ENCODE results near the gene ZNF680. TPM values are rescaled to one million over a fixed set of nuclear protein-coding genes. Genes with fewer than 3 reads are reported as not detected.

ZNF680 gene
- polyA plus RNA-seq, 4 donors: 1.4 to 10.5 (median 2.8) TPM

DNA sequence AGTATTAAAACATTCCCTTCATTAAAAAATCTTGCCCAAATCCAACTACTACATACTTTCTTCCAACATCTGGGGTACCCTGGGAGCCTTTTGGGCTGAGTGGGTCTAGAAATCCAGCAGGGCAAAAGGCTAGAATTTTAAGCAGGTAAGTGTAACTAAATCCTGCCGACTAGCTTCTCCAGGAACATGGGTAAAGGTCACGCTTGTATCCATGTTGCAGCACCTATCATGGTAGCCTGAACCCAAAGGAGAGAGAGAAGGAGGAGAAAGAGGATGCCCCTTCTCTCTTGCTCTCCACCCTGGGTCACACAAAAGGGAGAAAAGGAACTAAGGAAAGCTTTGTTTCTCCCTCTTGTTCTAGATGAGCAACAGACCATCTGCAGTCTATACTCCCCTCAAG is 53.3 kb downstream of the ZNF680 start:
- FAIRE-seq (no peak), DNase-seq (no peak)
- WGBS, 3 donors: 96 to 98% (median 98%) methylated on average over 2 of the region's 2 CpGs
- H3K27ac ChIP-seq (ENCODE audit: low read depth in 1 of 3, low read length in 2 of 3): no peak overlapping the region
- no peak overlapping the region for H3K4me3 ChIP-seq (ENCODE audit: low read depth in 1 of 3, low read length in 3 of 3)
- peaks cover 0 to 3% (median 0%) of the 10 kb centered on the region in 3 donors for H3K36me3 ChIP-seq (ENCODE audit: control insufficient read depth in 3 of 3, insufficient read depth in 2 of 3, low read depth in 1 of 3, low read length in 3 of 3)
- H3K9me3 ChIP-seq (ENCODE audit: control insufficient read depth in 2 of 2, insufficient read depth in 1 of 2, low read depth in 1 of 2, low read length in 1 of 2): peaks cover 1 to 34% of the 10 kb centered on the region in 2 donors
- no peaks in the 10 kb centered on the region for H3K27me3 ChIP-seq (ENCODE audit: control insufficient read depth in 3 of 3, insufficient read depth in 3 of 3, low read length in 3 of 3)
- H3K4me1 ChIP-seq (ENCODE audit: control insufficient read depth in 3 of 3, insufficient read depth in 2 of 3, low read depth in 1 of 3, low read length in 2 of 3): no peaks in the 10 kb centered on the region

DNA sequence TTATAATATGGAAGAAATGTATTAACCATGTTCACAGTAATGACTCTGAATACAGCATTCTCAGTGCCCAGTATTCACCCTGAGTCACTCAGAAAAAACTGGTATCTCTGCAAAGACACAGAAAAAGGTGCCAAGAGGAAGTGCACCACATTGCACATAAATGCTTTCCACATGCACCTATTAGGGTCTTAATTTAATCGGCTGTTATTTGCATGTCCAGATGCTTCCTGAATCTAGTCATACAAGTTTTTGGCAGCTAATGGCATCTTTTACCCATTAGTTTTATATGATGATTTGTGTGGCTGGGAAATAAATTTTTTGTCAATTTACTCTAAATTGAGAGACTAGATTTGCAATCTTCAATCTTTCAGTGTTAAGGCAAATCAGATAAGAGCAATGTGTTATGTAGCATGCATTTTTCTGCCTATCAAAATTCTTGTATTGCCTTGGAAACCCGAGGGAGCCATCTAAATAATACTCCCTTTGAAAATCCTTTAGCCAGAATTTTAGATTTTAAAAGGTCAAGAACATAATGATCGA is 58.2 kb downstream of the ZNF680 start:
- Histone ChIP-seq H3K27me3 (ENCODE audit: control insufficient read depth in 3 of 3, insufficient read depth in 3 of 3, low read length in 3 of 3) (no peaks in the 10 kb centered on the region), H3K36me3 (ENCODE audit: control insufficient read depth in 3 of 3, insufficient read depth in 2 of 3, low read depth in 1 of 3, low read length in 3 of 3) (peaks cover 0 to 2% (median 0%) of the 10 kb centered on the region in 3 donors), H3K4me1 (ENCODE audit: control insufficient read depth in 3 of 3, insufficient read depth in 2 of 3, low read depth in 1 of 3, low read length in 2 of 3) (no peaks in the 10 kb centered on the region), H3K9me3 (ENCODE audit: control insufficient read depth in 2 of 2, insufficient read depth in 1 of 2, low read depth in 1 of 2, low read length in 1 of 2) (peaks cover 2 to 36% of the 10 kb centered on the region in 2 donors), H3K4me3 (ENCODE audit: low read depth in 1 of 3, low read length in 3 of 3) (no peak overlapping the region), H3K27ac (ENCODE audit: low read depth in 1 of 3, low read length in 2 of 3) (no peak overlapping the region)
- FAIRE-seq (no peak), DNase-seq (no peak)
- WGBS, 3 donors: 85 to 95% (median 95%) methylated on average over 3 of the region's 3 CpGs

DNA sequence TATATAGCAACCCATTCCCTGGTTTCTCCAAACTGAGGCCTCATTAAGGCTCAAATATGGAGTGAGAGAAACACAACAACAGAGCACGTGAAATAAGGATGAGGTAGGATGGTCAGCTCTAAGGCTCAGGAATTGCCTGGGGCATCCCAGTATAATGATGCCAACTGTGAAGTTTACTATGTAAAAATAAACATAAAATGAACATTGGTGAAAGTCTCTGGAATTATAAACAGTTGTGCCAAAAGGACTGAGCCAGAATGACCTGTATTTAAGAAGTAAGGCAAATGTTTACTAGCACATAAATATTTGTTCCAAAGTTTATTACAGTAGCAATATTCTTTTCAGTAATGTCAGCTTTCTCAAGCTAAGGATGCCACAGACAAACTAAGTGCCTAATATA is 64.6 kb downstream of the ZNF680 start:
- FAIRE-seq (no peak), DNase-seq (no peak)
- H3K4me3 ChIP-seq (ENCODE audit: low read depth in 1 of 3, low read length in 3 of 3): no peak overlapping the region
- no peaks in the 10 kb centered on the region for H3K36me3 ChIP-seq (ENCODE audit: control insufficient read depth in 3 of 3, insufficient read depth in 2 of 3, low read depth in 1 of 3, low read length in 3 of 3)
- no peak overlapping the region for H3K27ac ChIP-seq (ENCODE audit: low read depth in 1 of 3, low read length in 2 of 3)
- 79 to 94% (median 85%) methylated on average over 1 of the region's 1 CpG for WGBS, 3 donors
- peaks cover 5 to 37% of the 10 kb centered on the region in 2 donors for H3K9me3 ChIP-seq (ENCODE audit: control insufficient read depth in 2 of 2, insufficient read depth in 1 of 2, low read depth in 1 of 2, low read length in 1 of 2)
- H3K4me1 ChIP-seq (ENCODE audit: control insufficient read depth in 3 of 3, insufficient read depth in 2 of 3, low read depth in 1 of 3, low read length in 2 of 3): no peaks in the 10 kb centered on the region
- H3K27me3 ChIP-seq (ENCODE audit: control insufficient read depth in 3 of 3, insufficient read depth in 3 of 3, low read length in 3 of 3): no peaks in the 10 kb centered on the region

DNA sequence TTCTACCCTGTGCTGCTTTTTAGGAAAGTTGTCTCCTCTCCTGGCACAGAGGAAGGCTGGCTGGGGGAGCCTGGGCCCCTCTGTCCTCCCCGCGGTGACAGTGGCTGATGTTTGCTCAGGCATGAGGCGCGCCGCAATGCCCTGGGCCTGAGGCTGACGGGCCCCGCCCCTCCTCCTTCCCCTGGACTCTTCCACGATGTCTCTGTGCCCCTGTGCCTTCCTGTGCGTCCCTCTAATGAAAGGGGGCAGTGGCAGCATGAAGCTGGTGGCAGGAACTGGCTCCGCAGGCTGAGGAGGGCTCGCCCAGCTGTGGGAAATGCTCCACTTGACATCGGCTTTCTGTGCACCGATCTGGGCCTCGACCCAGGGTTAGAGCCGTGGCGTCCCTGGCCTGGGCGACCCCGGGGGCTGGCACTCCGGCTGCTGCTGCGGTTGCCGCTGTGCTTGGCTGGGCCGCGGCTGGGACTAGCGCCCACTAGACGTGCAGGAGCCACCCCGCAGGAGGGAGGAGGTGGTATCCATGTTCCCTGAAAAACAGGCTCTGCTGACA is 67.9 kb downstream of the ZNF680 start:
- no peak overlapping the region for H3K27ac ChIP-seq (ENCODE audit: low read depth in 1 of 3, low read length in 2 of 3)
- FAIRE-seq (no peak), DNase-seq (no peak)
- no peaks in the 10 kb centered on the region for H3K4me1 ChIP-seq (ENCODE audit: control insufficient read depth in 3 of 3, insufficient read depth in 2 of 3, low read depth in 1 of 3, low read length in 2 of 3)
- H3K27me3 ChIP-seq (ENCODE audit: control insufficient read depth in 3 of 3, insufficient read depth in 3 of 3, low read length in 3 of 3): no peaks in the 10 kb centered on the region
- peaks cover 3 to 38% of the 10 kb centered on the region in 2 donors for H3K9me3 ChIP-seq (ENCODE audit: control insufficient read depth in 2 of 2, insufficient read depth in 1 of 2, low read depth in 1 of 2, low read length in 1 of 2)
- 9 to 25% (median 23%) methylated on average over 24 to 26 of the region's 26 CpGs for WGBS, 3 donors
- H3K36me3 ChIP-seq (ENCODE audit: control insufficient read depth in 3 of 3, insufficient read depth in 2 of 3, low read depth in 1 of 3, low read length in 3 of 3): no peaks in the 10 kb centered on the region
- no peak overlapping the region for H3K4me3 ChIP-seq (ENCODE audit: low read depth in 1 of 3, low read length in 3 of 3)

DNA sequence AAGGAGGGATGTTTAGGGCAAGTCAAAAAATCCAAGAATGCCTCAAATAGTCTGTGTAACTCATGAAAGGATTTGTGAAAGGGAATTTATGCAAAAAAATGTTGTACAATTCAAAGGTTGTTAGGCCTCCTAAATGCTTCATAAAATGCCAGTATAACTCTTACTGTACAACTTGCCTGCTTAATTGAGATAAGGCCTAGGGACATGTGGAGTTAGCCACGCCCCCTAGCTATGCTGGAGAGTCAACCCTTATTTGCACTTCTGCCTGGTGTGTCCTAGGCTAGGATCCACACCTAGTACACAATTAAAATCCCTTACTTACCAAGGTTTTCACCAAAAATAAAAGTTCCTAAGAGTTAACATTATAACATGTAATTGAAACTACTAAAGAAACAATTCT is 77.2 kb downstream of the ZNF680 start:
- Histone ChIP-seq H3K27ac (ENCODE audit: low read depth in 1 of 3, low read length in 2 of 3) (no peak overlapping the region), H3K4me3 (ENCODE audit: low read depth in 1 of 3, low read length in 3 of 3) (no peak overlapping the region), H3K4me1 (ENCODE audit: control insufficient read depth in 3 of 3, insufficient read depth in 2 of 3, low read depth in 1 of 3, low read length in 2 of 3) (no peaks in the 10 kb centered on the region), H3K27me3 (ENCODE audit: control insufficient read depth in 3 of 3, insufficient read depth in 3 of 3, low read length in 3 of 3) (no peaks in the 10 kb centered on the region), H3K36me3 (ENCODE audit: control insufficient read depth in 3 of 3, insufficient read depth in 2 of 3, low read depth in 1 of 3, low read length in 3 of 3) (no peaks in the 10 kb centered on the region), H3K9me3 (ENCODE audit: control insufficient read depth in 2 of 2, insufficient read depth in 1 of 2, low read depth in 1 of 2, low read length in 1 of 2) (peaks cover 0 to 29% of the 10 kb centered on the region in 2 donors)
- FAIRE-seq (no peak), DNase-seq (no peak)
- WGBS, 3 donors: 0 to 40% (median 11%) methylated on average over 1 of the region's 1 CpG

Other genes starting within 250 kb of the ZNF680 start
- gene ZNF736, start 249.1 kb downstream of the ZNF680 start, polyA plus RNA-seq: 10 to 100 TPM in 1 of 4 donors, 1 to 10 TPM in 1, under 1 TPM in 2; 0.27 to 12.3 (median 2.0) TPM
- gene ZNF107, start 103.1 kb upstream of the ZNF680 start, polyA plus RNA-seq: 1 to 10 TPM in 2 of 4 donors, under 1 TPM in 2; 0.81 to 6.2 (median 1.7) TPM
- gene ZNF138, start 231.4 kb upstream of the ZNF680 start, polyA plus RNA-seq: 10 to 100 TPM in 1 of 4 donors, 1 to 10 TPM in 3; 3.2 to 10.6 (median 3.9) TPM

All from small intestine (tissue), 7 donors.